Measurements from ENCODE around the gene ELK4. TPM values are rescaled to one million over a fixed set of nuclear protein-coding genes. Genes with fewer than 3 reads are reported as not detected.

ELK4 gene
- total and polyA plus RNA-seq, 2 of the 8 experiments (the other 6 are each of a cell fraction or from before 2014, with no cell fraction given) = 2.9 to 26.3 TPM

DNA sequence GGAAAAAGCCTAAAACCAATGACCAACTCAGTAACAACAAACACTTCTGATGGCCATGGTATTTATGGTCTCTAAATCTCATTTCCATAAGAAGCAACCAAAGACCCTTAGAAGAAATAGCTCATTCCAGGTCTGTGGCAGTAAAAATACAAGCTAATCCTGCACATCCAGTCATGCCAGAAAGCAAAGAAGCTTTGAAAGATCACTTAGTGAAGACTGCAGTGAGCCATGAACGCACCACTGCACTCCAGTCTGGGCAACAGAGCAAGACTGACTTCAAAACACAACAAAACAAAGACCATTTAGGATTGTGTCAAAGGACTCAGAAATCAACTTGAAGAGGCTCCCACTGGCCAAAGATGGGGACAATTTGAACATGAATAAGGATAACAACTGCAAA, 18.4 kb upstream of the ELK4 start:
- ChIA-PET CTCF (ENCODE audit: partially characterized antibody) (interaction anchor here (0.6 to 10.3 kb wide), 5 partner anchors 9 to 61 kb away, joined by 3 to 80 read pairs (median 12); partner anchors contain the start of gene ELK4), POLR2A (ENCODE audit: partially characterized antibody) (interaction anchor here (0.8 to 2.9 kb wide), 2 partner anchors 18 to 60 kb away, joined by 3 to 15 read pairs; partner anchors contain the start of gene ELK4)

More for the DNA sequence above, 18.4 kb upstream of the ELK4 start:
- Histone ChIP-seq H3K79me2 (ENCODE audit: control insufficient read depth in 1 of 2, insufficient read depth in 2 of 2, low read length in 2 of 2) (no peaks in the 10 kb centered on the region), H3K27me3 (replicated peaks in 1 of 4; ENCODE audit: control insufficient read depth in 3 of 4, extremely low read depth in 1 of 4, insufficient read depth in 3 of 4, low read length in 3 of 4) (no peaks in the 10 kb centered on the region), H3K27ac (ENCODE audit: low read depth, low read length) (no peak overlapping the region), H3K4ac (replicated peaks; ENCODE audit: insufficient read length, low read depth, low read length) (no peak overlapping the region), H3K4me1 (replicated peaks in 1 of 4; ENCODE audit: control insufficient read depth in 3 of 4, insufficient read depth in 4 of 4, low read length in 3 of 4) (peaks cover 2 to 8% (median 4%) of the 10 kb centered on the region in 4 experiments; a peak in 4 of 7 replicates), H3K14ac (ENCODE audit: insufficient read length) (no peak overlapping the region), H2BK5ac (ENCODE audit: low read depth, low read length) (no peak overlapping the region), H3K9ac (replicated peaks in 1 of 4; ENCODE audit: extremely low read depth in 1 of 4, low read depth in 3 of 4, low read length in 3 of 4) (0 out of 7 replicates have a peak overlapping the region, but pooled peaks of 1 of the 4 experiments have one; percentile 32), H3K36me3 (ENCODE audit: control insufficient read depth in 2 of 4, insufficient read depth in 4 of 4, low read length in 3 of 4) (peaks cover 0 to 3% (median 0%) of the 10 kb centered on the region in 4 experiments; a peak in 2 of 8 replicates), H2BK120ac (replicated peaks; ENCODE audit: low read depth, low read length) (no peak overlapping the region), H3K23ac (ENCODE audit: insufficient read length) (no peak overlapping the region), H2BK15ac (ENCODE audit: low read length) (no peak overlapping the region), H3K79me1 (ENCODE audit: low read depth, low read length) (no peaks in the 10 kb centered on the region), H3K23me2 (ENCODE audit: low read depth, low read length) (no peaks in the 10 kb centered on the region), H4K20me1 (replicated peaks in 1 of 2; ENCODE audit: control insufficient read depth in 1 of 2, insufficient read depth in 2 of 2, low read length in 2 of 2) (no peaks in the 10 kb centered on the region), H3K4me3 (ENCODE audit: extremely low read depth in 1 of 4, insufficient read depth in 2 of 4, low read depth in 3 of 4, low read length in 4 of 4) (no peak overlapping the region), H3K18ac (ENCODE audit: extremely low read depth, low read length) (no peak overlapping the region), H2BK12ac (ENCODE audit: low read depth, low read length) (no peak overlapping the region), H2AFZ (ENCODE audit: low read length) (no peak overlapping the region), H2AK5ac (ENCODE audit: low read depth, low read length) (no peak overlapping the region), H3K4me2 (ENCODE audit: insufficient read depth in 1 of 2, low read depth in 2 of 2, low read length in 2 of 2) (no peak overlapping the region), H4K8ac (ENCODE audit: extremely low read depth, insufficient read depth, low read length) (no peak overlapping the region), H4K5ac (ENCODE audit: insufficient read length, low read depth, low read length) (no peak overlapping the region), H4K91ac (replicated peaks; ENCODE audit: insufficient read length, low read length) (no peak overlapping the region), H3K9me3 (ENCODE audit: insufficient read depth in 2 of 2, low read depth in 1 of 2, low read length in 1 of 2) (no peaks in the 10 kb centered on the region), H3K56ac (replicated peaks; ENCODE audit: insufficient read length, low read depth, low read length) (no peak overlapping the region), H2BK20ac (ENCODE audit: low read length) (no peak overlapping the region)
- 91% methylated on average over 1 of the region's 1 CpG; no CpG with 5 or more reads in 1 of the 2 experiments for WGBS, 2 experiments (ENCODE audit: extremely low coverage in 1 of 2, insufficient coverage in 1 of 2, insufficient read length in 1 of 2, insufficient replicate concordance in 2 of 2, low coverage in 1 of 2, low lambda C conversion rate in 2 of 2, missing lambda C conversion rate in 1 of 2)
- FAIRE-seq (no peak), DNase-seq (ENCODE audit: low read depth in 1 of 2, low spot score in 2 of 2) (no peak)
- no peak for TF ChIP-seq SRF (IDR thresholded peaks at IDR 0.05; ENCODE audit: low read depth, low read length)
- TF ChIP-seq HDAC6 (IDR thresholded peaks at IDR 0.05; ENCODE audit: low read depth, low read length) = no peak
